ENCODE data around the gene CCDC86. TPM values are rescaled to one million over a fixed set of nuclear protein-coding genes. Genes with fewer than 3 reads are reported as not detected.

Gene CCDC86
- total and polyA plus RNA-seq, 9 of the 15 experiments (the other 6 are each of a cell fraction or from before 2014, with no cell fraction given): 4.6 to 102 (median 25.2) TPM

DNA sequence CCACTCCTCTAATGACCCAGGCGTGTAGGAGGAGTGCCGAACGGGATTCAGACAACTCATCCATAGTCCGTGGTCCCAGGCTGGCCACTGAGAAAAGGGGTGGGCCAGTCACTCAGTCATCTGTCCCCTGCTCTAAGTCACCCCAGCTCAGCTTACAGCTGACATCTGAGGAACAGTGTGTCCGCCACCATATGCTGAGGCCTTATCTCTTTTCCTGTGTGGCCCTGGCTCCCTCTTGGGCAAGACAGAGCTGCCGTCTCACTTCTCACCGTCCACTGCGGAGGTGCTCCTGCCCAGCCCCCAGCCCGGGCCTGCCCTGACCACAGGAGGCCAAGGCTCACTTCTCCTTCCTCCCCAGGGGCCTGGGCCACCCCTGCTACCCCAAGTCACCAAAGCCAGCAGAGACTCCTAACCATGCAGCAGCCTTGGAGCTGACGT is 6.8 kb downstream of the CCDC86 start (continued):
- TF ChIP-seq RBFOX2 (IDR thresholded peaks at IDR 0.05; ENCODE audit: low read depth, low read length): peak; percentile 30; the same call in 1 of the 2 replicates
- TF ChIP-seq, protein P1, sequence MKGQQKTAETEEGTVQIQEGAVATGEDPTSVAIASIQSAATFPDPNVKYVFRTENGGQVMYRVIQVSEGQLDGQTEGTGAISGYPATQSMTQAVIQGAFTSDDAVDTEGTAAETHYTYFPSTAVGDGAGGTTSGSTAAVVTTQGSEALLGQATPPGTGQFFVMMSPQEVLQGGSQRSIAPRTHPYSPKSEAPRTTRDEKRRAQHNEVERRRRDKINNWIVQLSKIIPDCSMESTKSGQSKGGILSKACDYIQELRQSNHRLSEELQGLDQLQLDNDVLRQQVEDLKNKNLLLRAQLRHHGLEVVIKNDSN (CRISPR knock-in tag; IDR thresholded peaks at IDR 0.05): no peak
- no peak for TF ChIP-seq ZNF324 (CRISPR knock-in tag; IDR thresholded peaks at IDR 0.05)
- no peak for TF ChIP-seq ZBTB1 (CRISPR knock-in tag; IDR thresholded peaks at IDR 0.05; ENCODE audit: borderline replicate concordance, low read depth)
- TF ChIP-seq ARID1B (IDR thresholded peaks at IDR 0.05): peak; percentile 54
- TF ChIP-seq NFATC3 (IDR thresholded peaks at IDR 0.05): no peak
- TF ChIP-seq BRD4 (IDR thresholded peaks at IDR 0.05): no peak
- no peak for TF ChIP-seq HDAC8 (tag; IDR thresholded peaks at IDR 0.05)
- no peak for TF ChIP-seq KLF13 (tag; IDR thresholded peaks at IDR 0.05; ENCODE audit: borderline replicate concordance, low read depth)
- TF ChIP-seq NR3C1 (CRISPR knock-in tag; IDR thresholded peaks at IDR 0.05): no peak
- TF ChIP-seq BCL6 (CRISPR knock-in tag; IDR thresholded peaks at IDR 0.05): no peak
- TF ChIP-seq PRMT5 (CRISPR knock-in tag; IDR thresholded peaks at IDR 0.05): no peak
- no peak for TF ChIP-seq ZFP36 (IDR thresholded peaks at IDR 0.05; ENCODE audit: low read depth, low read length, partially characterized antibody)
- no peak for TF ChIP-seq TCF7L2 (IDR thresholded peaks at IDR 0.05; ENCODE audit: low read depth, low read length)
- TF ChIP-seq ETV1 (tag; conservative IDR thresholded peaks at IDR 0.05; ENCODE audit: low read depth): peak; percentile 77
- TF ChIP-seq GATAD2B (IDR thresholded peaks at IDR 0.05; ENCODE audit: borderline replicate concordance): no peak
- no peak for TF ChIP-seq XRCC4 (IDR thresholded peaks at IDR 0.05; ENCODE audit: extremely low read depth, insufficient read depth, insufficient read length)
- TF ChIP-seq POLR3G (IDR thresholded peaks at IDR 0.05; ENCODE audit: extremely low read depth, insufficient read length, insufficient replicate concordance): no peak
- TF ChIP-seq, protein P2, sequence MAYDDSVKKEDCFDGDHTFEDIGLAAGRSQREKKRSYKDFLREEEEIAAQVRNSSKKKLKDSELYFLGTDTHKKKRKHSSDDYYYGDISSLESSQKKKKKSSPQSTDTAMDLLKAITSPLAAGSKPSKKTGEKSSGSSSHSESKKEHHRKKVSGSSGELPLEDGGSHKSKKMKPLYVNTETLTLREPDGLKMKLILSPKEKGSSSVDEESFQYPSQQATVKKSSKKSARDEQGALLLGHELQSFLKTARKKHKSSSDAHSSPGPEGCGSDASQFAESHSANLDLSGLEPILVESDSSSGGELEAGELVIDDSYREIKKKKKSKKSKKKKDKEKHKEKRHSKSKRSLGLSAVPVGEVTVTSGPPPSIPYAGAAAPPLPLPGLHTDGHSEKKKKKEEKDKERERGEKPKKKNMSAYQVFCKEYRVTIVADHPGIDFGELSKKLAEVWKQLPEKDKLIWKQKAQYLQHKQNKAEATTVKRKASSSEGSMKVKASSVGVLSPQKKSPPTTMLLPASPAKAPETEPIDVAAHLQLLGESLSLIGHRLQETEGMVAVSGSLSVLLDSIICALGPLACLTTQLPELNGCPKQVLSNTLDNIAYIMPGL (CRISPR knock-in tag; IDR thresholded peaks at IDR 0.05): no peak
- TF ChIP-seq, protein P3, sequence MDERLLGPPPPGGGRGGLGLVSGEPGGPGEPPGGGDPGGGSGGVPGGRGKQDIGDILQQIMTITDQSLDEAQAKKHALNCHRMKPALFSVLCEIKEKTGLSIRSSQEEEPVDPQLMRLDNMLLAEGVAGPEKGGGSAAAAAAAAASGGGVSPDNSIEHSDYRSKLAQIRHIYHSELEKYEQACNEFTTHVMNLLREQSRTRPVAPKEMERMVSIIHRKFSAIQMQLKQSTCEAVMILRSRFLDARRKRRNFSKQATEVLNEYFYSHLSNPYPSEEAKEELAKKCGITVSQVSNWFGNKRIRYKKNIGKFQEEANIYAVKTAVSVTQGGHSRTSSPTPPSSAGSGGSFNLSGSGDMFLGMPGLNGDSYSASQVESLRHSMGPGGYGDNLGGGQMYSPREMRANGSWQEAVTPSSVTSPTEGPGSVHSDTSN (CRISPR knock-in tag; IDR thresholded peaks at IDR 0.05; ENCODE audit: low read depth): no peak
- TF ChIP-seq, protein P3 (tag; conservative IDR thresholded peaks at IDR 0.05; ENCODE audit: low read depth): 0 out of 2 replicates have a peak, but pooled peaks have one; percentile 40
- TF ChIP-seq ZNF146 (CRISPR knock-in tag; IDR thresholded peaks at IDR 0.05; ENCODE audit: unreplicated experiment): no peak
- no peak for TF ChIP-seq ZNF12 (CRISPR knock-in tag; IDR thresholded peaks at IDR 0.05)
- no peak for TF ChIP-seq HDAC2 (IDR thresholded peaks at IDR 0.05)
